NCI-H345 treated with DMSO at 0.1 percent for 48 hours (cell line): ENCODE data around the gene DIPK1A.

Experiments
- DNase-seq: peaks from one replicate; lab custom pipeline; 2025; ENCODE audit not compliant: unreplicated experiment; lab: John Stamatoyannopoulos, UW

The DIPK1A gene

GRCh38 chr1:92879316-92879968 is 81.8 kb downstream of the DIPK1A start:
- DNase-seq, result peak; percentile 29

GRCh38 chr1:92877792-92878191 is 83.5 kb downstream of the DIPK1A start:
- peak; percentile 77 for DNase-seq

GRCh38 chr1:92877081-92877711 is 84.1 kb downstream of the DIPK1A start:
- peak; percentile 90 for DNase-seq

GRCh38 chr1:92876351-92876750 is 84.9 kb downstream of the DIPK1A start:
- no peak for DNase-seq

GRCh38 chr1:92874987-92875386 is 86.3 kb downstream of the DIPK1A start:
- no peak for DNase-seq

GRCh38 chr1:92872719-92873118 is 88.5 kb downstream of the DIPK1A start:
- DNase-seq, result no peak

- no peak for DNase-seq
These were observed 90.7 kb downstream of the DIPK1A start for GRCh38 chr1:92870591-92870990.

- DNase-seq, result no peak
These were observed 97.1 kb downstream of the DIPK1A start for GRCh38 chr1:92864131-92864530.

- DNase-seq, result no peak
These were observed 98.7 kb downstream of the DIPK1A start for GRCh38 chr1:92862605-92863004.

GRCh38 chr1:92859400-92860039 is 101.7 kb downstream of the DIPK1A start:
- DNase-seq, result no peak

GRCh38 chr1:92858564-92859399 is 102.5 kb downstream of the DIPK1A start:
- peak; percentile 90 for DNase-seq

GRCh38 chr1:92857817-92858216 is 103.4 kb downstream of the DIPK1A start:
- DNase-seq, result no peak

GRCh38 chr1:92855236-92855635 is 106.0 kb downstream of the DIPK1A start:
- DNase-seq, result no peak

GRCh38 chr1:92854101-92854785 is 107.0 kb downstream of the DIPK1A start:
- no peak for DNase-seq

- DNase-seq, result no peak
These were observed 108.0 kb downstream of the DIPK1A start for GRCh38 chr1:92853299-92853698.

- peak; percentile 22 for DNase-seq
These were observed 109.5 kb downstream of the DIPK1A start for GRCh38 chr1:92851729-92852128.

- DNase-seq, result no peak
These were observed 111.2 kb downstream of the DIPK1A start for GRCh38 chr1:92850019-92850418.

- DNase-seq, result no peak
These were observed 113.1 kb downstream of the DIPK1A start for GRCh38 chr1:92848201-92848600.

- DNase-seq, result no peak
These were observed 115.4 kb downstream of the DIPK1A start for GRCh38 chr1:92845908-92846307.

- no peak for DNase-seq
These were observed 116.8 kb downstream of the DIPK1A start for GRCh38 chr1:92844439-92844838.
